IPS-NIHi11 (cell line): ENCODE measurements around the gene SFI1.
"Not testable (repeated sequence)": the region's sequence is repeated elsewhere in the genome, so short reads cannot be mapped to it uniquely, and the experiment has no call there.

ENCODE experiments used
- DNase-seq: peaks from one replicate; pipeline ENCODE4 v3.0.0; 2012; ENCODE audit warnings: mixed read lengths, low spot score

The SFI1 gene

GRCh38 chr22:31544481-31545480 lies 48.4 kb downstream of the SFI1 start:
- DNase-seq: no peak

DNA sequence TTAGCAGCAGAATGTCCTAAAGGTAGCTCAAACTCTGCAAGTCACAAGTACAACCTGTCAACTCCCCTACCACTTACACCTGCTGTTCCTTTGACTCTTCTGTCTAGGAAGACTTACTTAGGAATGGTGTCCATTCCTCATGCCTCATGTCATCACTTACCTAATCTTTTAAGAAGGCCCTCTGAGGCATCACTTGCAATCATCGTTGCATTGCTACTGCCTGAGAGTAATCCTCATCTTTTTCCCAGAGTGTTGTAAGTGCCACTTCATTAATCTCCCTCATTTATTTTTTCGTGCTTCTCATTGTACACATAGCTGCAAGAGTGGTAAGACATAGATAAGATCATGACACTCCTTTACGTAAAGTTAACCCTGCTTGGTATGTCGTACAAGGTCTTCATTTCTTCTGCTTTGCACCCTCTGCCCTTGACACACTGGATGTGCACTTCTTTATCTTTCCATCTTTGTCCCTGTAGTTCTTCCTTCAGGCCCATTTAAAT lies 54.6 kb downstream of the SFI1 start:
- DNase-seq: no peak

DNA sequence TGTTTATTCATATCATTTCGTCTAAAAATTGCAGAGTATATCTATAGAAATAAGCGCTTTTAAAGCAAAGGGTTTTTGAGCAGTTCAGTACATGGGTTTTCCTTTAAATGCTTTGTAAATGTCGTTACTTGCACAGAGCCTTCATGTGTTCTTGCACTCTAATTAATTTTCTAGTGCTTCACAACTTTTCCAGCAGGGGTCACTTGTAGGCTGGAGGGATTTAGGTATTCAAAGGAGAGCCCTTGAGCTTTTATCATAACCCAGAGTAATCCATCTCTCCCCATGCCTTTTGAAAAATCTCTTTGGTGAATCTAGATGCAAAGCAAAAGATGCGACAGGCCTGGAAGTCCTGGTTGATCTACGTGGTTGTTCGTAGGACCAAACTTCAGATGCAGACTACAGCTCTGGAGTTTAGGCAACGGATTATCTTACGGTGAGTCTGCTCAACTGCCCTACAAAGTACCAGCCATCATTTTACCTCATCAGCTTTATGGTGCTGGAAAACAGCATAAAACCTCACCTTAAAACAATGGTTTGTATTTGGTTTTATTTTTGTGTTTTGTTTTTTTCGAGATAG lies 60.4 kb downstream of the SFI1 start:
- peak; percentile 59 for DNase-seq

GRCh38 chr22:31558546-31558945 lies 62.2 kb downstream of the SFI1 start:
- not testable (repeated sequence) for DNase-seq

DNA sequence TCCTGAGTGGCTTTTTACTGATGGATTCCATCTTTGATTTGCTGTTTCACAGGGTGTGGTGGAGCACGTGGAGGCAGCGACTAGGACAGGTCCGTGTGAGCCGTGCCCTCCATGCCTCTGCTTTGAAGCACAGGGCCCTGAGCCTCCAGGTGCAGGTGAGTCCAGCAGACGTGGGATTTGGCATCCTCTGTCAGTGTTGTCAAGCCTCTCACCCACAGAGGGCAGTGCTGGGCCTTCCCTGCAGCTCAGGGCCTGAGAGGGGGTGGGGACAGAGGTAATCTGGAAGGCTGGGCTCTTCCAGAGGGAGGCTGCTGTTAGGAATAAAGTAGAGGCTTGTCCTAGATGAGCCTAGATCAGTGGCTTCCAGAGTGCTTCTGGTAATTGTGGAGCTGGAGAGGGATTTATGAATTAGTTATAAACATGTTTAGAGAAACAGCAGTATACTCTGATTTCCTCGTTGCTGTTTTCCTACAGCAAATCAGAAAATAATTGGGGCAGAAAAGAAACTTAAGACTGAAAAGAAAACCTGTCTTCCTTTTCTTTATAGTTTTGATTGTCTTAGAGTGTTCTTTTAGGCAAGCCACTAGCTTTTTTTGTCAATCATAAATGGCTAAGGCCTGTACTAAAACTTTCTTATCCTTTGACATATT lies 65.0 kb downstream of the SFI1 start:
- DNase-seq: peak; percentile 90

DNA sequence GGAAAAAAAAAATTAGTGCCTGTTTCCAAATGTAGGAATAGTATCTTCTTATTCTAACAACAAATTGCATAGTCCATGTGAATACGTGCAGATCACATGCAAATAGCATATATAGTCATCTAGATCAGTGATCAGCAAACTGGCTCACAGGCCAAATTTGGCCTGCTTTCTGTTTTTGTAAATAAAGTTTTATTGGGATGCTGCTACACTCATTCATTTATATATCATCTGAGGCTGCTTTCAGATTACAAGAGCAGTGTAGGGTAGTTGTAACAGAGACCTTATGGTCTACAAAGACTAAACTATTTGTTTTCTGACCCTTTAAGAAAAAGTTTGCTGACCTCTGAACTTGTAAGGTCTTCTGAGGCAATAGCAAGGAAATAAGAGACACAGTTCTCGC lies 65.6 kb downstream of the SFI1 start:
- DNase-seq: no peak

GRCh38 chr22:31566484-31566883 lies 70.1 kb downstream of the SFI1 start:
- no peak for DNase-seq

DNA sequence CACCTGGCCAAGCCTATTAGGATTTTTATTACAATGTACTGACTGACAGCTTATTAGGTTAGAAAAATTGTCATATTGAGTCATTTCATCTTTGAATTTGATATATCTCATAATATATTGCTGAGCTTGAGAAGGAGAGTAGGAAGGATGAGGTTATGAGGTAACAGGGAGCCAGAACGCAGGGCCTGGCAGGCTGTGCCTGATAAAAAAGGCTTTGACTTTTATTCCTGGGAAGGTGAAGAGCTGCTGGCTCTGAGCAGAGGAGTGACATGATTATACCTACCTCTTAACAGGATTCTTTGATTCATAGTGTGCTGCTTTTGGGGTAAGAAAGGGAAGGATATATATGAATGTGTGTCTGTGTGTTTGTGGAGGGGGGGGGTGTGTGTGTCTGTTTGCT lies 70.9 kb downstream of the SFI1 start:
- no peak for DNase-seq

DNA sequence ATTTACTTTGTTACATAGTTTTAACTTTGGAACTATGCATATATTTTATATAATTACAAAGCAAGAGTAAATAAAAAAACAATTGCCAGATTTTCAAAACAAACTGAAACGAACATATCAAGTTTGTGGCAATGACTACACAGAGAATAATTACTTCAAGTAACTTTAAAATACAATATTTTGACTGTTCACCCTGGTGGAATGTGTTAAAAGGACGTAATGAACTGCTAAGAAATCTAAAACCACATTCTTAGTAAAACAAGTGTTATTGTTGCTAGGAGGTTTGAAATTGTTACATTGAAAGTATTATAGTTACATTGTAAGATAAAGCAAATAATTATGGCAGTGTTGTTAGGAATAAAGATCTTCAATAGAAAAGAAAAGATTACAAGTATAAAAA lies 71.4 kb downstream of the SFI1 start:
- DNase-seq: no peak

DNA sequence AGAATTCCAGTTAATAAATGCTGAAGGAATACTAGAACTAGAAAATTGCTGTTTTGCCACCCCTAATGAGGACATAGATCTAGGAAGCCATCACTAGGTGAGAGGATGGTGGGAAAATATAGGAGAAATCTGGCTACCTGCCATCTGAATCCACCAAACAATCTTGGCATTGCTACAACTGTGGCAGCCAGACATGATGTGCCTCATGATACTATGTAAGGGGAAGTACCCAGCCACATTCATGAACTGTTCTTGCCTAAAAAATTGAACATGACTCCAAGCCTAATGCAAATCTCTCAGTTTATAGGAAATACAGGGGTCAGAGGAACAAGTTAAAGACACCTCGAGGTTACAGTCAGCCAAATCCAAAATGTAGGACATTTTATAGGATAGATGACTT lies 72.8 kb downstream of the SFI1 start:
- no peak for DNase-seq

DNA sequence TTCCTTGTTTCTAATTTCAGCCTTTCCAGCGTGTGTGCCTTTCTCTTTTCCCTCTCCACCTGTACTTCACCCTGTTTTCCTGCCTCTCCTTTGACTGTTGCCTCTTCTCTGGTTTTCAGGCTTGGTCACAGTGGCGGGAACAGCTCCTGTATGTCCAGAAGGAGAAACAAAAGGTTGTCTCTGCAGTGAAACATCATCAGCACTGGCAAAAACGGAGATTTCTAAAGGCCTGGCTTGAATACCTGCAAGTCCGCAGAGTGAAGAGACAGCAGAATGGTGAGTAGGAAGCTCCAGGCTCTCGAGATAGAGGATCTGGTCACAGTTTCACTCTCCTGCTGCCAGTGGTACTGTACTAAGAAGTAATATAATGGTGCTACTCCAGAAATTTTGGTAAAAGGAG lies 76.6 kb downstream of the SFI1 start:
- no peak for DNase-seq

DNA sequence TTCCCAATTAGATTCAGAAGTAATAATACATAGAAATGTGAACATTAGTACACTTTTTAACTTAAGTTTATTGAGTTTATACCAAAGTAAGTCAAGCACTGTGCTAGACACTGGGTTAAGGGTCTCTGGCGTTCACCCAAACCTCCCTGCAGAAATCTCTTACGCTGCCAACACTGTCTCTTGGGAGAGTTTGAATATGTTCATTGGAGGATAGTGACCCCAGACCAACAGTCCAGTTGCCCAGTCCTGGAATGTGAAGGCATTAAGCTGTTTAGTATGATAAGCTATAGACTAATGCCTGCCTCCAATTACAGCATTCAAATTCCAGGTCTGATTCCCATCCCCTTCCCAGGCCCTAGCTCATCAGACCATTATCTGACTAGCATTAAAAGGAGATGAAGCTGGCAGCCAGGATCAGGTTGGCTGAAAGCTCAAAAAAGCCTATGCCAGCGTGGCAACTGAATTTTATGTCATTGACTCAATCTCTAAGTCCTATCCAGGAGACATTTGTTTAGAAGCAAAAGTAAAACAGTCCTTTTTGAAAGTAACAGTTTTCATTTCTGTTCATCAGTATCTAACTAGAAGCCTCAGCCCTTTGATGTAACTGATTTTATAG lies 77.8 kb downstream of the SFI1 start:
- no peak for DNase-seq

DNA sequence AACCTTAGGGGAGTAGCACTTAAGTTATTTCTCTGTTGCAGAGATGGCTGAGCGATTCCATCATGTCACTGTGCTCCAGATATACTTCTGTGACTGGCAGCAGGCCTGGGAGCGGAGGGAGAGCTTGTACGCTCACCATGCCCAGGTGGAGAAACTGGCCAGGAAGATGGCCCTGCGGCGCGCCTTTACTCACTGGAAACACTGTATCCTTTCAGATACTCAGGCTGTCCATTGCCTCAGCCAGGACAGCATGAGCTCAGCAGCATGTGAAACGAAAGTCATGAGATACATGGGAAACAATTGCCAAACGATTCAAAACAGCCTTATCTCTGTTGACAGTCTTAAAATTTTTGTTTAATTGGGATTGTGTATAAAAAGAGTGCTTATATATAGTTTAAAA lies 78.9 kb downstream of the SFI1 start:
- DNase-seq: no peak

- DNase-seq: no peak
Observed at GRCh38 chr22:31577711-31578110, 81.4 kb downstream of the SFI1 start.

DNA sequence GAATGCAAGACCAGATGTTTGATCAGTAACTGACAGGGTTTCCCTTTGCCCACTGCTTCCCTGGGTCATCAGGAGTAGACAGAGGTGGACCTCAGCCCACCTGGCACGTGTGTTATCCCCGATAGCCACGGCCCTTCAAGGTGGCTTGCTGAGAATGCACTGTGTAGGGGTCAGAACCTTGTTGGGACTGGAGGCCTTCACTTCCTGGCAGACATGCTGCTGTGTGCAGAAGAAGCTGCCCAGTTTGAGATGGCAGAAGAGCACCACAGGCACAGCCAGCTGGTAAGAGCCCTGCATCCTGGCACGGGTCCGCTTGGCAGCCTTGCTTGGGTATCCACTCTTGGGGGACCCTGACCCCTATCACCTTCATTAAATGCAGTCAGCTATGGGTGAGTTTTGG lies 81.8 kb downstream of the SFI1 start:
- no peak for DNase-seq

DNA sequence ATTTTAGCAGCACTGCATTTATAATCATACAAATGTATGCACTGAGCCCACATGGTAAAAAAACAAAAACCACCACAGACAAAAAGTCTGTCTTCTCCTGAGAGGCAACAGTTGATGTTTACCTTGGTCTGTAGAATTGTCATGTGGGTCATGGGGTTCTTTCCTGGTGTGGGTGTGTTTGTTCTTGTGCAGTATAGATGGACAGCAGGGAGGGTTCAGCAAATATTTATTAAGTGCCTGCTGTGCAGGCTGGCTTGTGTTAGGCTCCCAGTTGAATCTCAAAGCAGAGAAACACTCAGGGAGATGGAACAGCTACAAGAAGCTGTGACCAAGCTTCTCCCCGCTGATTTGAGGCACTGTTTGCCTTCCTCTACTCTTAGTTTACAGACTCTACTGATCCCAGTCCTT lies 83.5 kb downstream of the SFI1 start:
- no peak for DNase-seq

GRCh38 chr22:31583861-31584485 lies 87.6 kb downstream of the SFI1 start:
- DNase-seq: no peak

DNA sequence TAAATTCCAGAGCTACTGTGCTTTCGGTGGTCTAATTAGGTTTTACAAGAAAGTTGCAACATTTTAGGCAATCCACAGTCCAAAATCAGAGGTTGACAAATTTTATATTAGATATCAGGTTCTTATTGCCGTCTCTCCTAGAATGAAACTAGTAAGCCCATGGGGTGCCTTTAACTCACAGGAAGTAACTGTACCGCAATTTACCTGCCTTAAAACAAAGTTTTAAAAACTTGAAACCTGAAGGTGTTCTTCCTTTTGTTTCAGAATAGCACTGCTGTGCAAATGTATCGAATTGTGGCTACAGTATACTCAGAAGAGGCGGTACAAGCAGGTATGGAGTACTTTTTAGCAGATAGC lies 88.4 kb downstream of the SFI1 start:
- DNase-seq: no peak

- DNase-seq: no peak
Observed at GRCh38 chr22:31585161-31585859, 89.0 kb downstream of the SFI1 start.

- no peak for DNase-seq
Observed at GRCh38 chr22:31586137-31586920, 90.0 kb downstream of the SFI1 start.
